ENCODE results near the gene PRDM13.

DNA sequence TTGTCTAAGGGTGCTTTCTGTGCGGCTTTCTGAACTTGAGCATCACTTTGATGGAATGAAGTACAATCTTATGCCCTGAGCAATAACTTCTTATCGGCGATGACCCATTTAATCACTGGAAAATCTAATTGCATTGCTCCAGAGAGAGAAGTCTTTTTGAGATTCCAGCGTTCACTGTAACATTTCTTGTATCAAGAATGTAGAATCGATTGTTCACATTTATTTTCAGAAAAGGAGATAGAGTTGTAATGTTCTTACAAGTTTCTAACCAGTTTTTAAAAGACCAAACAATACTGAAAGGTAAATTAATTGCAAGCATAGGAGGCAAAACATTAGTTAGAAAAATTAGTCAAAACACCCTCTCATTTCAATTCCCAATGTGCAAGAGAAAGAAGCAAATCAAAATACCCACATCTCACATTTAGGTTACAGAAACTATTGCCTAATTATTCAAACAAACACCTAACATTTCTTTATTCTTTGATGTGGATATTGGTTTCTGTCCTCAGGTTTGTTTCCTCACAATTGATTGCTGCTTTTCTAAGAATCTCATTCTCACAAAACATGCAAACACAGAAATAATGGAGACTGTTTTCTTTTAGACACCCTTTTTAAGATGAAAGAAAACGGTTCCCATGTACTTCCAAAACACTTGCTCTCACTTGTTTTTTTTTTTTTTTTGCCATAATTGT is 14.8 kb upstream of the PRDM13 start:
- TF ChIP-seq, protein P1, sequence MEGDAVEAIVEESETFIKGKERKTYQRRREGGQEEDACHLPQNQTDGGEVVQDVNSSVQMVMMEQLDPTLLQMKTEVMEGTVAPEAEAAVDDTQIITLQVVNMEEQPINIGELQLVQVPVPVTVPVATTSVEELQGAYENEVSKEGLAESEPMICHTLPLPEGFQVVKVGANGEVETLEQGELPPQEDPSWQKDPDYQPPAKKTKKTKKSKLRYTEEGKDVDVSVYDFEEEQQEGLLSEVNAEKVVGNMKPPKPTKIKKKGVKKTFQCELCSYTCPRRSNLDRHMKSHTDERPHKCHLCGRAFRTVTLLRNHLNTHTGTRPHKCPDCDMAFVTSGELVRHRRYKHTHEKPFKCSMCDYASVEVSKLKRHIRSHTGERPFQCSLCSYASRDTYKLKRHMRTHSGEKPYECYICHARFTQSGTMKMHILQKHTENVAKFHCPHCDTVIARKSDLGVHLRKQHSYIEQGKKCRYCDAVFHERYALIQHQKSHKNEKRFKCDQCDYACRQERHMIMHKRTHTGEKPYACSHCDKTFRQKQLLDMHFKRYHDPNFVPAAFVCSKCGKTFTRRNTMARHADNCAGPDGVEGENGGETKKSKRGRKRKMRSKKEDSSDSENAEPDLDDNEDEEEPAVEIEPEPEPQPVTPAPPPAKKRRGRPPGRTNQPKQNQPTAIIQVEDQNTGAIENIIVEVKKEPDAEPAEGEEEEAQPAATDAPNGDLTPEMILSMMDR (IDR thresholded peaks at IDR 0.05): no peak
- TF ChIP-seq POLR2AphosphoS5 (IDR thresholded peaks at IDR 0.05; ENCODE audit: insufficient read depth in 1 of 2, low read depth in 1 of 2) (no peak), POLR2A (IDR thresholded peaks at IDR 0.05) (no peak)

Measured in vagina (tissue), 2 donors.